ENCODE results near the gene CHST9. TPM values are rescaled to one million over a fixed set of nuclear protein-coding genes. Genes with fewer than 3 reads are reported as not detected.

The CHST9 gene
- total and polyA plus RNA-seq, 10 of the 15 experiments (the other 5 are each of a cell fraction or from before 2014, with no cell fraction given), result 0.34 TPM; not detected in 9

DNA sequence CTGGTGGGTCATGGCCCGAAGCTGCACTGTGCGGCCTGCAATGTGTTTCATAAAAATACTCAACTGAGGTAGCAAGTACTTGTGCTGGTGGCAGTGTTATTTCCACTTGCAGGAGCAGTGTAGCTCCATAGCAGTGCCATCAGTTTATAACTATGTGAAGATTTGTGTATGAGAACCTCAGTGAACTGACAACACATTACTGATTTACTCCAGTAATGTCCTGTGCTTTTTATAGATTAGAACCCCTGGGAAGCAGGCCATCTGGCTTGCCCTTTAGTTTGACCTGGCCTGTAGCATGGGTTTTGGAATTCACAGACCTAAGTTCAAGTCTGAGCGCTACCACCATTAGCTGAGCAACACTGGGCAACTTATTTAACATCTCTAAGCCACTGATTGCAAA lies 219.9 kb downstream of the CHST9 start:
- Histone ChIP-seq H3K79me2 (ENCODE audit: control insufficient read depth, insufficient read depth, low read length) (no peaks in the 10 kb centered on the region), H3K4me1 (ENCODE audit: control insufficient read depth, insufficient read depth, low read length) (no peaks in the 10 kb centered on the region), H4K20me1 (ENCODE audit: control insufficient read depth, insufficient read depth) (no peaks in the 10 kb centered on the region), H3K9ac (ENCODE audit: control insufficient read depth, insufficient read depth, low read length) (no peak overlapping the region), H3K27me3 (replicated peaks in 1 of 2; ENCODE audit: control insufficient read depth in 2 of 2, insufficient read depth in 2 of 2, low read length in 1 of 2) (no peaks in the 10 kb centered on the region), H2AFZ (ENCODE audit: control insufficient read depth, low read depth, low read length) (no peak overlapping the region), H3K4me2 (ENCODE audit: control insufficient read depth, insufficient read depth) (no peak overlapping the region), H3K9me3 (replicated peaks; ENCODE audit: control insufficient read depth, insufficient read depth, low read length) (no peaks in the 10 kb centered on the region), H3K36me3 (ENCODE audit: control insufficient read depth in 2 of 2, insufficient read depth in 2 of 2, low read length in 1 of 2) (no peaks in the 10 kb centered on the region), H3K27ac (ENCODE audit: control insufficient read depth, insufficient read depth) (no peak overlapping the region), H3K4me3 (no peak overlapping the region)
- TF ChIP-seq KLF5 (IDR thresholded peaks at IDR 0.05; ENCODE audit: partially characterized antibody) (no peak), E2F4 (IDR thresholded peaks at IDR 0.05; ENCODE audit: low read depth, low read length) (no peak), NBN (IDR thresholded peaks at IDR 0.05) (no peak), TBL1XR1 (IDR thresholded peaks at IDR 0.05; ENCODE audit: low read depth, low read length) (no peak), ZSCAN29 (IDR thresholded peaks at IDR 0.05) (no peak), PAX8 (IDR thresholded peaks at IDR 0.05) (no peak), FOXM1 (IDR thresholded peaks at IDR 0.05; ENCODE audit: low read depth, low read length) (no peak), CEBPB (IDR thresholded peaks at IDR 0.05; ENCODE audit: borderline replicate concordance in 1 of 2, low read depth in 2 of 2, low read length in 2 of 2) (no peak), BMI1 (IDR thresholded peaks at IDR 0.05; ENCODE audit: borderline replicate concordance) (no peak), HDAC6 (IDR thresholded peaks at IDR 0.05; ENCODE audit: unreplicated experiment) (no peak), ZNF384 (IDR thresholded peaks at IDR 0.05; ENCODE audit: borderline replicate concordance, low read depth, low read length) (no peak), YBX1 (IDR thresholded peaks at IDR 0.05) (no peak)
- TF ChIP-seq, protein P1, sequence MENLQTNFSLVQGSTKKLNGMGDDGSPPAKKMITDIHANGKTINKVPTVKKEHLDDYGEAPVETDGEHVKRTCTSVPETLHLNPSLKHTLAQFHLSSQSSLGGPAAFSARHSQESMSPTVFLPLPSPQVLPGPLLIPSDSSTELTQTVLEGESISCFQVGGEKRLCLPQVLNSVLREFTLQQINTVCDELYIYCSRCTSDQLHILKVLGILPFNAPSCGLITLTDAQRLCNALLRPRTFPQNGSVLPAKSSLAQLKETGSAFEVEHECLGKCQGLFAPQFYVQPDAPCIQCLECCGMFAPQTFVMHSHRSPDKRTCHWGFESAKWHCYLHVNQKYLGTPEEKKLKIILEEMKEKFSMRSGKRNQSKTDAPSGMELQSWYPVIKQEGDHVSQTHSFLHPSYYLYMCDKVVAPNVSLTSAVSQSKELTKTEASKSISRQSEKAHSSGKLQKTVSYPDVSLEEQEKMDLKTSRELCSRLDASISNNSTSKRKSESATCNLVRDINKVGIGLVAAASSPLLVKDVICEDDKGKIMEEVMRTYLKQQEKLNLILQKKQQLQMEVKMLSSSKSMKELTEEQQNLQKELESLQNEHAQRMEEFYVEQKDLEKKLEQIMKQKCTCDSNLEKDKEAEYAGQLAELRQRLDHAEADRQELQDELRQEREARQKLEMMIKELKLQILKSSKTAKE (IDR thresholded peaks at IDR 0.05; ENCODE audit: low read depth, poor library complexity, severe bottlenecking), result no peak
- in situ Hi-C loops (cut with MboI), result no loop called here
- no TSS peak for BruUV-seq (replicated peaks)
- RAD21 ChIA-PET (ENCODE audit: unreplicated experiment), result no interaction called here
- POLR2A ChIA-PET, result no interaction called here
- CTCF ChIA-PET, result interaction anchor here (0.7 kb wide), 1 partner anchor 560 kb away, joined by 3 read pairs; no protein-coding TSS in a partner anchor
- FAIRE-seq, result no peak
- no peak for DNase-seq (ENCODE audit: low read depth, low spot score)
- intact Hi-C loops (cut with micrococcal nuclease; ENCODE audit: unreplicated experiment), result no loop called here
- 70% methylated on average over 3 of the region's 3 CpGs for WGBS (ENCODE audit: insufficient coverage, insufficient replicate concordance, low lambda C conversion rate, missing lambda C conversion rate)
- no peak for ATAC-seq
- SMC1A ChIA-PET (ENCODE audit: uncharacterized antibody, unreplicated experiment), result no interaction called here

Measured in GM12878 (cell line).